Right atrium auricular region (tissue), 2 donors: ENCODE results near the gene MARCHF9. TPM values are rescaled to one million over a fixed set of nuclear protein-coding genes. Genes with fewer than 3 reads are reported as not detected.

Source experiments
- DNase-seq: peaks from one replicate; pipeline ENCODE4 v3.0.0-alpha.2; 2019; ENCODE audit warnings: low spot score
- H3K27ac ChIP-seq, 2 donors: fragments of 200-600 bp; sonication (generic); 1 replicate in 1 of 2; 2 replicates in 1 of 2; pipeline ENCODE4 v1.5.1; 2016 to 2019
- H3K27me3 ChIP-seq, 2 donors: fragments of 200-600 bp; sonication (generic); one replicate each; pipeline versions ENCODE4 v1.5.1 to v1.6.0; 2017 to 2019
- H3K36me3 ChIP-seq: fragments of 200-600 bp; sonication (generic); one replicate; pipeline ENCODE4 v1.5.1; 2016
- H3K4me1 ChIP-seq, 2 donors: fragments of 200-600 bp; sonication (generic); one replicate each; pipeline versions ENCODE4 v1.5.1 to v1.6.0; 2017 to 2019
- H3K4me3 ChIP-seq, 2 donors: fragments of 200-600 bp; sonication (generic); 1 replicate in 1 of 2; 2 replicates in 1 of 2; pipeline ENCODE4 v1.5.1; 2017 to 2019; ENCODE audit warnings: mild to moderate bottlenecking in 1 of 2, moderate library complexity in 1 of 2
- H3K9me3 ChIP-seq, 2 donors: fragments of 200-600 bp; sonication (generic); one replicate each; pipeline ENCODE4 v1.5.1; 2019
- total RNA-seq, 2 donors: library from RNA; depleted of rRNA; stranded (reverse); fragments of >200 nt; gene quantifications; one replicate each; pipeline ENCODE4 v1.1.0, GENCODE V29; 2016
- TF ChIP-seq, protein P1 (sequence below), 2 donors: fragments of 200-600 bp; sonication (generic); IDR thresholded peaks; one replicate each; pipeline ENCODE4 v1.5.1; 2019; ENCODE audit warnings: antibody characterized with exemption in 2 of 2

The MARCHF9 gene
- total RNA-seq, 2 donors from 2014 or later = 8.4 to 11.6 TPM

DNA sequence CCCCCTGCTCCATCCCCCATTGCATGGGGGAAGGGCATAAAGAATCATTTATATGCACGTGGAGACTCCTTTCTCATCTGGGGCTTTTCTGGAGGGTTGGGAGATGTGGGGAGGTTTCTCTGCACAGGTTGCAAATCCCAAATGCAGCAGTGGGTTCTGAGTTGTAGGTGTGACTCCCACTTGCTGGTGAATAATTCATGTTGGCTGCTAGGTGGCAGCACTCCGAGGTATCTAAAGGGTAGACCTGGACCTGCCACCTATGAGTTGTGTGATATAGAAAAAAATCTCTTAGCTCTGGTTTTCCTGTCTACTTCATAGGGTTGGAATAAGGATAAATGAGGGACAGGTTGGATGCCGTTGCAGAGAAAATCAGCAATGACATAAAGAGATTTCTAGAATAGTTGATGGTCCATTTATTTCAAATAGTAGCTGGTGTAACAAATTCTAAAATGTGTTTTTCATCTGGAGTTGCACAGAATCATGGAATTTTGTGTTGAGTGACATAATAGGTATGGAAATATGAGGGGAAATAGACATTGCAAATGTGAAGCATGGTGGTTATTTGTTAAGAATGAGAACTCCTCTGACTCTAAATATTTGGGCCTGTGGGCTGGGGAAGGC lies 4.6 kb downstream of the MARCHF9 start:
- peaks cover 0 to 17% of the 10 kb centered on the region in 2 donors for H3K4me1 ChIP-seq

DNA sequence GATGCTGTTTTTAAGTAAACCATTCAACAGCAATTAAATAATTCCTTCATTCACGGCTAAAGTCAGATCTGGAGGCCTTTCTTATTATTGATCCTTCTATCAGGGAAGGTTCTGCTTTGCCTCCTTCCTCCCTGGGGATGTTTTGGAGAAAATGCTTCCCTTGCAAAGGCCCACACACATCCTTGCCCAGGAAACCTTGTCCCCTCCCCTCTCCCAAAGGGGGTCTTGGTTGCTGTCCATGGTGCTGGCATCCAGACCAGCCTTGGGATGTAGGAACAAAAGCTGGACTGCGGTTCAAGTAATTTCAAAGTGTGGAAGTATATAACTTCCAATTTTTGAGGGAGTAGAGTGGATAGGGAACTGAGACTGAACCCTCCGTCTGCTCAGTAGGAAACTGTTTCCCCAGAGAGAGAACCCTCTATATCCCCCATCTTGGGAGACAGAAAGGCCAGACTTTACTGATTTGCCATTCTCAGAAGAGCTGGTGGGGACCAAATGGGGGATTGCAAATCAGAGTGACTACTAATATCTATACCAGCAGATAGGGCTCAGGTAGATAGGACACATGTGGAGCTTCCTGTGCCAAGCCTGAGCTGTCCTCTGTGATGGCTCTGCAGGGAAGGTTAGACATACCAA lies 5.6 kb downstream of the MARCHF9 start:
- H3K27ac ChIP-seq = no peak overlapping the region
- H3K36me3 ChIP-seq = peaks cover 13% of the 10 kb centered on the region
- TF ChIP-seq, protein P1, sequence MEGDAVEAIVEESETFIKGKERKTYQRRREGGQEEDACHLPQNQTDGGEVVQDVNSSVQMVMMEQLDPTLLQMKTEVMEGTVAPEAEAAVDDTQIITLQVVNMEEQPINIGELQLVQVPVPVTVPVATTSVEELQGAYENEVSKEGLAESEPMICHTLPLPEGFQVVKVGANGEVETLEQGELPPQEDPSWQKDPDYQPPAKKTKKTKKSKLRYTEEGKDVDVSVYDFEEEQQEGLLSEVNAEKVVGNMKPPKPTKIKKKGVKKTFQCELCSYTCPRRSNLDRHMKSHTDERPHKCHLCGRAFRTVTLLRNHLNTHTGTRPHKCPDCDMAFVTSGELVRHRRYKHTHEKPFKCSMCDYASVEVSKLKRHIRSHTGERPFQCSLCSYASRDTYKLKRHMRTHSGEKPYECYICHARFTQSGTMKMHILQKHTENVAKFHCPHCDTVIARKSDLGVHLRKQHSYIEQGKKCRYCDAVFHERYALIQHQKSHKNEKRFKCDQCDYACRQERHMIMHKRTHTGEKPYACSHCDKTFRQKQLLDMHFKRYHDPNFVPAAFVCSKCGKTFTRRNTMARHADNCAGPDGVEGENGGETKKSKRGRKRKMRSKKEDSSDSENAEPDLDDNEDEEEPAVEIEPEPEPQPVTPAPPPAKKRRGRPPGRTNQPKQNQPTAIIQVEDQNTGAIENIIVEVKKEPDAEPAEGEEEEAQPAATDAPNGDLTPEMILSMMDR (IDR thresholded peaks at IDR 0.05) = no peak
- no peak for DNase-seq
- H3K9me3 ChIP-seq = no peaks in the 10 kb centered on the region
- H3K4me3 ChIP-seq = no peak overlapping the region
- H3K4me1 ChIP-seq = peaks cover 0 to 23% of the 10 kb centered on the region in 2 donors
- H3K27me3 ChIP-seq = peaks cover 0 to 9% of the 10 kb centered on the region in 2 donors

More for the DNA sequence above, 4.6 kb downstream of the MARCHF9 start:
- TF ChIP-seq, protein P1 (IDR thresholded peaks at IDR 0.05) = peak in 1 of 2 donors; percentile 49
- Histone ChIP-seq H3K4me3 (no peak overlapping the region), H3K36me3 (peaks cover 13% of the 10 kb centered on the region), H3K27ac (no peak overlapping the region), H3K9me3 (no peaks in the 10 kb centered on the region), H3K27me3 (no peaks in the 10 kb centered on the region)
- DNase-seq = no peak

DNA sequence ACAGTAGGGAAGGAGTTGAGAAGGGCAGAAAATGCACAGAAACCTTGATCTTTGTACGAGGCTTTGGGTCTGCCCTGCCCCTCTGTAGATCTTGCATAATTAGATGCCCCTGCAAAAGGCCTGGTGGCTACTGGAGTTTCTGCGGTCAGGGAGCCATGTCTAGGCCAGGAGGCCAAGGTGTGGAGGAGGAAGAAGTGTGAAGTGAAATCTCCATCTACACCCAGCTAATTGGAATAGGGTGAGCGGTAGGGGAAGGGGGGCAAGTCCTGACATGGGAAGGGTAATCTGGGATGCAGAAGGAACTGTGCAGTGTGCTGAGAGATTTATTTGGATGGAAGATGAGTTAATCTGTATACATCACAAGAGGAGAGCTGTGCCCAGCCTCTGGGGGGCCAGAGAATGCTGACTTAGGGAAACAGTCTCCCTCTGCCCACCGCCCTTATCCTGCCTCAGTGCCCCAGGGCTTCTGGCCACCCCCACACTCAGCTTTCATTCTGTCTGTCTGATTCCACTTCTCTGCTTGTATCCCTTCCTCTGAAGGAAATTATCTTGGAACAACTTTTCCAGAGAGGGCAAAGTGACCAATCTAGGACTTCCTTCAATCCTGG lies 6.6 kb downstream of the MARCHF9 start:
- peaks cover 13% of the 10 kb centered on the region for H3K36me3 ChIP-seq
- peaks cover 0 to 26% of the 10 kb centered on the region in 2 donors for H3K4me1 ChIP-seq
- no peak overlapping the region for H3K27ac ChIP-seq
- no peak overlapping the region for H3K4me3 ChIP-seq
- TF ChIP-seq, protein P1 (IDR thresholded peaks at IDR 0.05) = no peak
- no peak for DNase-seq
- peaks cover 0 to 16% of the 10 kb centered on the region in 2 donors for H3K27me3 ChIP-seq
- no peaks in the 10 kb centered on the region for H3K9me3 ChIP-seq

DNA sequence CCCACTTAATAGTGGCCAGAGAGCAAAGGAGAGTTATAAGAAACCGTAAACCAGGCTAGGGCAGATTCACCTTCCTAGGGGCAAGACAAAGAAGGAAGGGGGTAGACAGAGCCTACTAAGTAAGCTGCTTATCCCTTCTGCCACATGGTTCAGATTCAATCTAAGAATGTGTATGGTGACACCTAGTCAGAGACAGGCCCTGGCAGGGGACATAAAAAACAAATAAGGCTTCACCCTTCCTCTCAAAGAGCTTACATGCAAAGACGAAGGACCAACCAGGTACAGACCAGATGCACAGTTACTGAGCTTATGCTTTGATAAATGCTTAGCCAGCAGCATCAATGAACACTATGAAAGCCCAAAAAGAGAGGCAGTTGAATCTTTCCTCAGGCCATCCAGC lies 7.6 kb downstream of the MARCHF9 start:
- H3K4me3 ChIP-seq = no peak overlapping the region
- H3K4me1 ChIP-seq = peaks cover 0 to 30% of the 10 kb centered on the region in 2 donors
- TF ChIP-seq, protein P1 (IDR thresholded peaks at IDR 0.05) = no peak
- H3K9me3 ChIP-seq = no peaks in the 10 kb centered on the region
- no peak for DNase-seq
- no peak overlapping the region for H3K27ac ChIP-seq
- H3K27me3 ChIP-seq = peaks cover 0 to 16% of the 10 kb centered on the region in 2 donors
- peaks cover 13% of the 10 kb centered on the region for H3K36me3 ChIP-seq

DNA sequence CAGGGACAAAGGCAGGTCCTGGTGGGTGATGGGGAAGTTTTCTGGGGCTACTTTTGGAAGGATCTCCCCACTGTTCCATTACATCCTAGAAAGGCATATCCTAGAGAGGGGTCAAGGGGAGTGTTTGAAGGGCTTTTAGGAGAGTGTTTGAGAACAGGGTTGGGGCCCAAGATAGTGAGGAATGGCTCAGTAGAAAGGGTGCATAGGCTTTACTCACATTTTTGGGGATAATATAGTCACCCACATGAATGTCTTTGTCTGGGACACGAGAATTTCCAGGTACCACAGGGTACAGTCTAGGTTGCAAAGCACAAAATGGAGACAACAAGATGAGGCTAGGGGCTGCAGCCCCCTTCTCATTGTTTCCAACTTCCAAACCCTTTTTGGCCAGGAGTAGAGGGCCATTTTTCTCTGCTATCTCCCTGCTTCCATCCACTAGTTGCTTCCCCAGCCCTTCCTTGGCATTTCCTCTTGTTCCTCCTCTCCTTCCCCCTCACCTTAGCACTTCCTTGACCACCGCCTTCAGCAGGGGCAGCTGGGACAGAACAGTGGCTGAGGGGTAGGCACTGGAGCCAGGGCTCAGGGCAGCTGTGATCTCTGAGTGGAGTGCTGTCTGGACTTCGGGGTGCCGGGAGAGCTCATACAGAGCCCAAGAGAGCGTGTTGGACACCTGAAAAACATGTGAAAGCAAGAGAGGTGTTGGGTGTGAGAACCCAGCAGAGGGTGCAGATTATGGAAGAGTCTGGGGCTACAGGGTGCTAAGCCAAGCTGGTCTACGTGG lies 9.2 kb downstream of the MARCHF9 start:
- H3K27me3 ChIP-seq = peaks cover 0 to 16% of the 10 kb centered on the region in 2 donors
- H3K4me1 ChIP-seq = peaks cover 0 to 30% of the 10 kb centered on the region in 2 donors
- no peaks in the 10 kb centered on the region for H3K9me3 ChIP-seq
- H3K36me3 ChIP-seq = peaks cover 4% of the 10 kb centered on the region
- DNase-seq = no peak
- TF ChIP-seq, protein P1 (IDR thresholded peaks at IDR 0.05) = no peak
- no peak overlapping the region for H3K27ac ChIP-seq
- peak overlapping the region in 1 of 2 donors; percentile 48 for H3K4me3 ChIP-seq
